GM12878 (cell line): Measurements from ENCODE around the gene DSTYK.

Experiments used
- NR2C2 ChIP-seq: IDR thresholded peaks from 2 replicates; pipeline ENCODE4 v1.6.1; 2011; ENCODE audit warnings: borderline replicate concordance, low read depth; ENCODE audit not compliant: control insufficient read depth, insufficient read length
- POLR2A ChIP-seq: IDR thresholded peaks from 2 replicates; pipeline ENCODE4 v1.6.1; 2011; ENCODE audit warnings: low read depth, mild to moderate bottlenecking, low read length
- REST ChIP-seq: IDR thresholded peaks from 2 replicates; pipeline ENCODE4 v1.6.1; 2012; ENCODE audit warnings: mild to moderate bottlenecking, low read depth, low read length
- USF2 ChIP-seq: IDR thresholded peaks from 2 replicates; pipeline ENCODE4 v1.6.1; 2011; ENCODE audit warnings: low read depth, low read length, improper control_type of control experiment, borderline replicate concordance

DNA sequence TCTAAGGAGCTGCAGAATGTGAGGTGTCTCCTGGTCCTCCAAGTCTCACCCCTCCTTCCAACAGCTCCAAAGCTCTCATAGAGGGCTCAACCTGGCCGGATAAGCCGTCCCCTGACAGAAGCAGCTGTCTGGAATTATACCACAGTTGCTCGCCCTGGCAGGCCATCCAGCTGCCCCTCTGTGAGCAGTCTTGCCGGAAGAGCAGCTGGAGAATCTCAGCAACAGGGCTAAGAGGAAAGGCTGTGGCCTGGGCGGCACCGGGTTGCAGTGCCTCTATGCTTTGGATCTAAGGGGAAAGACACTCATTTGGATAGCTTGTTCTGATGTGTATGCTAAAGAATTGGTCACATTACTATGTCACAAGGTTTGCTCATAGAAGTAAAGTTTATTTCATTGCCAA, 28.6 kb upstream of the DSTYK start:
- TF ChIP-seq USF2 (no peak), REST (no peak), NR2C2 (no peak), POLR2A (no peak)
